HG03280 (cell line): Measurements from ENCODE around the gene PORCN.
A peak's percentile ranks its signal among the peaks of the same experiment; 100 is the strongest.
"Not testable (repeated sequence)": the region's sequence is repeated elsewhere in the genome, so short reads cannot be mapped to it uniquely, and the experiment has no call there.

Experiments
- ATAC-seq: cut with Tn5 transposase; IDR thresholded peaks from one replicate; pipeline ENCODE4 v1.9.1; 2021; ENCODE audit warnings: mild to moderate bottlenecking, moderate library complexity; ENCODE audit not compliant: unreplicated experiment

Gene PORCN

GRCh38 chrX:48509245-48509590 is 426 bp downstream of the PORCN start:
- no peak for ATAC-seq

GRCh38 chrX:48509619-48510018 is 827 bp downstream of the PORCN start:
- no peak for ATAC-seq

DNA sequence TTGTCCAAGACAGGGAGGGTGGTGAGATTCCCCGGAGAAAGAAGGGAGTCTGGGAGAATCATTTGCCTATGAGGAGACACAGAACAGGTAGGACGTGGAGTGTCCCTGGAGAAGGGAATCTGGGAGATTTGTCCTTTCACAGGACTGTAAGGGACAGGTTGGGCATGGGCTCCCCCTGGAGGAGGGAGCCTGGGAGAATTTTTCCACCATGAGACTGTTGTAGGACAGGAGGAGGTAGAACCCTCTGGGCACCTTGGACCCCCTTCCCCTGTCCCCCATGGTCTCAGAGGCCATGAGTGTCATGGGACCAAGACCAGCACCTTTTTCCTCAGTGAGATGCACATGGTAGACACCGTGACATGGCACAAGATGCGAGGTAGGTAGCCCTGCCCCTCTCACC is 2.8 kb downstream of the PORCN start:
- ATAC-seq, result no peak

GRCh38 chrX:48512371-48512935 is 3.7 kb downstream of the PORCN start:
- ATAC-seq, result no peak

DNA sequence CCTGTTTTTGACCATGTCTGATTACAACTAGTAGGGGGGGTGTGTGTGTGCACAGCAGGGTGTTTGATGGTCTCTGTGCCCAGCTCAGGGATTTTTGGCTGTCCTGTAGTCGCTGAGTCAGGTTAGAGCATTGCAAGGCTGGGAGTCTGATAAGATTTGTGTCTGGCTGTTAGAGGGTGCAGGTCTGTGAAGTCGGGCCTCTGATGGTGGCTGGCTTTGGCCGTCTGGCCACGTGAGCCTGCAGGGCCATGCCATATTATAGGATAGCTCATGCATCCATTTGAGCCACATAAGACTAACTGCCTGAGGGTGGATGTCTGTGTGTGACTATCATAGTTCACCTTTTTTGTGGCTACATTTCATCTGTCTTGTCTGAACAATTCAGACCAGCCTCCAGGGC is 4.9 kb downstream of the PORCN start:
- ATAC-seq, result no peak

DNA sequence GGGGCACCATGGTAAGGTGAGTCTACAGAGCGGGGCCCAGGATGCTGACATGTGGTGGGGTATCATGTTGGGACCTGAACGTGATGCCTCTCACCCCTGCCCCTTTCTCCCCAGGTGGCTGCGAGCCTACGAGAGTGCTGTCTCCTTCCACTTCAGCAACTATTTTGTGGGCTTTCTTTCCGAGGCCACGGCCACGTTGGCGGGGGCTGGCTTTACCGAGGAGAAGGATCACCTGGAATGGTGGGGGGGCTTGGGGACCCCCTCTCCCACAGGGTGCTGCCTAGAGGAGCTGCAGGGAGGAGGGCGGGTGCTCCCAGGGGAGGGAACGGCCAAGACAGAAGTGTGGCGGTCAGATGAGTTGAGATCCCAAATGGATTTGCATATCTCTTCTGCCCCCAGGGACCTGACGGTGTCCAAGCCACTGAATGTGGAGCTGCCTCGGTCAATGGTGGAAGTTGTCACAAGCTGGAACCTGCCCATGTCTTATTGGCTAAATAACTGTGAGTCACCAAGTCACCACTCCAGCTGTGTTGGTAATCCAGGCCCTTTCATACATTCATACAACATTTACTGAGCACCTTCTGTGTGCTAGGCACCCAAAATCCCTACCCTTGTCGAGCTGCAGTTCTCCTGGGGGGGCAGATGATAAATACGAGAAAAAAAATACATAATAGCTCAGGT is 5.5 kb downstream of the PORCN start:
- ATAC-seq, result no peak

GRCh38 chrX:48514868-48515460 is 6.2 kb downstream of the PORCN start:
- ATAC-seq, result no peak

GRCh38 chrX:48515842-48516241 is 7.0 kb downstream of the PORCN start:
- no peak for ATAC-seq

DNA sequence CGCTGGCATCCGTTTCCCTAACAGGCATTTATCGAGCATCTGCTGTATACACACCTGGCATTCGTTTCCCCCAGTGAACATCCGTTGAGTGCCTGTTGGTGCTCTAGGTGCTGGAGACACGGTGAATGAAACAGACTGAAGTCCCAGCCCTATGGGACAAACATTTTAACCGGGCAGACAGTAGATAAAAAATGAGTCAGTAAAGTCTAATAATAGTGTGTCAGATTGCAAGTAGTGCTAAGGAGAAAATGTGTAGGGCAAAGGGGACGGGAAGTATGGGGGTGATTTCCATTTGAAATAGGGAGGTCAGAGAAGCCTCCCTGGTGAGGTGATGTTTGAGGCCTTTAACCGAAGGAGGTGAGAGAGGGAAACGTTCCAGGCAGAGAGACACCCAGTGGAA is 7.5 kb downstream of the PORCN start:
- ATAC-seq, result no peak

- no peak for ATAC-seq
These were observed 8.2 kb downstream of the PORCN start for GRCh38 chrX:48516987-48517386.

DNA sequence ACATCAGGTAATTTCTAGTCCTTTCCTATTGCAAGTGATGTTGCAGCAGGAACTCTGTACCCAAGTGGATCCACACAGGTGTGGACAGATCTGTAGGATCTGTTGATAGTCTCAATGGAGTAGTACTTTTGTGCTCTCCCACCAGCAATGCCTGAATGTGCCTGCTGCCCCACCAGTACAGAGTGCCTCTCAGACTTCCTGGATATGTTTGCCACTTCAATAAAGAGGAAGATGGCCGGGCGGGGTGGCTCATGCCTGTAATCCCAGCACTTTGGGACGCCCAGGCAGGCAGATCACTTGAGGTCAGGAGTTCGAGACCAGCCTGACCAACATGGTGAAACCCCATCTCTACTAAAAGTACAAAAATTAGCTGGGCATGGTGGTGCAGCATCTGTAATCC is 10.7 kb downstream of the PORCN start:
- ATAC-seq, result not testable (repeated sequence)

DNA sequence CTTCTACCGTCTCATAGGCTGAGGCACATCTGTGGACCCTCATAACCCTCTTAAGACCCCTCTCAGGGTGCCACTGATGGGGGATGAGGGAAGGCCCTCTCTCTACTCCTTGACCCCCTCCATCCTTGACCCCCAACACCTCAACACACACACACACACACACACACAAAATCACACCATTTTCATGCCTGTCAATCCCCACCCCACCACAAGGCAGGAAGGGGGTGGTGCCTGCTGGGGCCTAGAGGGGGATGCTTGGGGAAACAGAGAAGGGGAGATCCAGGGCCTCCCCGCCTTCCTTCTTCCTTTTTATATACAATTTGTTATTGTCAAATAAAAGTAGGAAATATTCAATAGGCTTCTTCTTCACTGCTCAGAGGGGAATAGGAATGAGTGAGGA is 11.7 kb downstream of the PORCN start:
- ATAC-seq, result no peak

DNA sequence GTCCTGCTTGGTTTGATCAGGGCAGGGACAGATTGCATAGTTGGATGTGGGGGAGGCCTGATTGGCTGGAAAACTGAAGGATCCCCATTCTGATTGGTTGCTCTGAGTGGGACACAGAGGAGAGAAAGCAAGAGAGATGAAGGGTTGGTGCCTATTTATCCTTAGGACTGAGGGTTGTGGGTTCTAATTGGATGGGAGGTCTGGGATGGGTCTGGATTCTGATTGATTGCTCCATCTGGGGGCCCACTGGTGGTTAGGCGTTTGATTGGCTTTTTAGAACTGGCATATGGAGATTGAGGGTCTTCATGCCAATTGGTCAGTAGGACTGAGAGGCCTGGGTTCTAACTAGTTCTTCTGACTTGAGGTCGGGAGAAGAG is 12.2 kb downstream of the PORCN start:
- ATAC-seq, result no peak

DNA sequence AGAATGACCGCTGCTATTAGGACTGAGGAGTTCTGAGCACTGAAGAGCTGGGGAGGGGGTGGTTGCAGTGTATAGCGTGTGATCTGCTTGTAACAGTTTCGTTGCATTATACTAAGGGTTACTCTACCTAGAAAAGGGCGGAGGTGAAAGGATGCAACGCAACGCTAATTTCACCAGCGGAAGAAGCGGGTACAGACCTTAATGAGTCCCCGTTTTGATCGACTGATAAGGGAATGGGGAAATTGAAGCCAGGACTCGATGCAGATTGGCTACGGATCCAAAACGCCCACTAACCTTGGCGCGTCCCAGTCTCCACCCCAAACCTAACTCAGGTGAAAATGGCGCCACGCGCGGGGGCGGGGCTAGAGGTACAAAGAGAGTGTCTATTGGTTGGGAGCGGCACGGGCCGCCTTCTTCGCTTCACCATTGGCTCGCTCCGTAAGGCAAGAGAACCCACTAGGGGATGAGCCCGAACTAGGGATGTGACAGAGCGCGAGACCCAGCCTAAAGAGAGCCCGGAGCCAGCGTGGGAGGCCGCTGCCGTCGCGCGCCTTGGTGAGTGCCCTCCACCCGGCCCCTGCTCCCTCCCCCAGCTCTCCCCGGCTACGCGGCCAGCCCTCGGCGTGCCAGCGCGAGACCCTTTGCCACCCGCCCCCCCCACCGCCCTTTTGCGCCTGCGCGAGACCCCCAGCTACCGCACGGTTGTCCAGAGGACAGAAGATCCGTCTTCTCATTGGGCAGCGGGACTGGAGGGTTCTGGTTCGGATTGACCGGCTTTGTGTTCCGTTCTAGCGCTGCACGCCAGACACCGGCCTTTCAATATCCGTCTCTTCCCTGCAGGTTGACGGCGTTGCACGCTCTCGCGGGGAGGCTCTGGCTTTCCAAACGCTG is 12.8 kb downstream of the PORCN start, which contains the start of gene EBP:
Gene EBP, plus strand, starts transcription at position 456 of the 891 bp plus-strand sequence. CDS start 1,964 bp downstream, outside the sequence.
- peak; percentile 98 for ATAC-seq

GRCh38 chrX:48522291-48522690 is 13.5 kb downstream of the PORCN start:
- ATAC-seq, result no peak

DNA sequence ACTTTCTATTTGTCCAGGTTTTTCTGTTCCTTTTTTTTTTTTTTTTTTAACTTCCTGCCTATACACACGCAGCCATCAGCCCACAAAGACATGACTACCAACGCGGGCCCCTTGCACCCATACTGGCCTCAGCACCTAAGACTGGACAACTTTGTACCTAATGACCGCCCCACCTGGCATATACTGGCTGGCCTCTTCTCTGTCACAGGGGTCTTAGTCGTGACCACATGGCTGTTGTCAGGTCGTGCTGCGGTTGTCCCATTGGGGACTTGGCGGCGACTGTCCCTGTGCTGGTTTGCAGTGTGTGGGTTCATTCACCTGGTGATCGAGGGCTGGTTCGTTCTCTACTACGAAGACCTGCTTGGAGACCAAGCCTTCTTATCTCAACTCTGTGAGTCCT is 14.9 kb downstream of the PORCN start:
- no peak for ATAC-seq

DNA sequence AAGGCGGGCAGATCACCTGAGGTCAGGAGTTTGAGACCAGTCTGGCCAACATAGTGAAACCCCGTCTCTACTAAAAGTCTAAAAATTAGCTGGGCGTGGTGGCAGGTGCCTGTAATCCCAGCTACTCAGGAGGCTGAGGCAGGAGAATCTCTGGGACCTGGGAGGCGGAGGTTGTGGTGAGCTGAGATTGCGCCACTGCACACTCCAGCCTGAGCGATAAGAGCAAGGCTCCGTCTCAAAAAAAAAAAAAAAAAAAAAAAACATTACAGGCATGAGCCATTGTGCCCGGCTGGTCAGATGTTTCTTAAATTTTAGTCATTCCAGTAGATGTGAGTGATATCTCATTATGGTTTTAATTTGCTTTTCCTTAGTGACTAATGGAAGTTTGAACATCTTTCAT is 17.1 kb downstream of the PORCN start:
- not testable (repeated sequence) for ATAC-seq

DNA sequence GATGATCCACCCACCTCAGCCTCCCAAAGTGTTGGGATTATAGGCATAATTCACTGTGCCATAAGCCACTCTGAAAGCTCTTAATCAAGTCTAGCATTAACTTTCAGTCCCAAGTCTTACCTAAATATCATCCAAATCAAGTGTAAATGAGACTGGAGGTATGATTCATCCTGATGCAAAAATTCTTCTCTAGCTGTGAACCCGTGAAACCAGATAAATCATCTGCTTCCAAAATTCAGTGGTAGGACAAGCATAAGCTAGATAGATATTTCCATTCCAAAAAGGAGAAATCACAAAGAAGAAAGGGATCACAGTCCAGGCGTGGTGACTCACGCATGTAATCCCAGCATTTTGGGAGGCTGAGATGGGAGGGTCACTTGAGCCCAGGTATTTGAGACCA is 21.9 kb downstream of the PORCN start:
- ATAC-seq, result no peak

DNA sequence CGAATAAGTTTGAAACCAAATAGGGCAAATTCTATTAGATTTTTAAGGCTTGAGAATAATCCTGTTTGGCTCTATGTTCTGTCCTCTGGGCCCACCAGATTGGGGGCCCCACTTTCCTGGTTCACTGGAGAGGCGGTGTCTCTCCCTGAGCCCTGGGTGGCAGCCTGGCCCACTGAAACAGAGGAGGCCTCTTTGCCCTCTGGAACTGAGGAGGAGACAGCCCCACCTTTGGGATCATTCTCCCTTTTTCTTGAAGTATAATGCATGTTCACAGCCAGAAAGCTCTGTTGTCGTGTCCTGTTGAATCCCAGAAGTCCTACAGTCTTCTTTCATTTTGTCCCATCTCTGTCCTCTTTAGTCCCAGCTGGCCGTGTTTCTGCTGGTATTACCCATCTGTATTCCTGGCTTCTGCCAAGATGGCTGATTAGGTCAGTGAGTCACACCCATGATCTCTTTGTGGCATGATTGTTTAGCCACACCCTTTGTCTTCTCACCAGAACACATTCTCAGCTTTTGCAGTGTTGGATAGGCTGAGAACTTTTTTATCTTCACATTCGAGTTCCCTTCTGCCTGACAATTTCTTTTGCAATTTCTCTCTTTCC is 22.7 kb downstream of the PORCN start:
- ATAC-seq, result no peak

- ATAC-seq, result no peak
These were observed 23.4 kb downstream of the PORCN start for GRCh38 chrX:48532161-48532560.

- no peak for ATAC-seq
These were observed 24.4 kb downstream of the PORCN start for GRCh38 chrX:48533165-48533564.
